ENCODE results near the gene CPA1. TPM values are rescaled to one million over a fixed set of nuclear protein-coding genes. Genes with fewer than 3 reads are reported as not detected.

The CPA1 gene
- total and polyA plus RNA-seq, 8 donors = 12,124 to 50,686 (median 30,306) TPM

DNA sequence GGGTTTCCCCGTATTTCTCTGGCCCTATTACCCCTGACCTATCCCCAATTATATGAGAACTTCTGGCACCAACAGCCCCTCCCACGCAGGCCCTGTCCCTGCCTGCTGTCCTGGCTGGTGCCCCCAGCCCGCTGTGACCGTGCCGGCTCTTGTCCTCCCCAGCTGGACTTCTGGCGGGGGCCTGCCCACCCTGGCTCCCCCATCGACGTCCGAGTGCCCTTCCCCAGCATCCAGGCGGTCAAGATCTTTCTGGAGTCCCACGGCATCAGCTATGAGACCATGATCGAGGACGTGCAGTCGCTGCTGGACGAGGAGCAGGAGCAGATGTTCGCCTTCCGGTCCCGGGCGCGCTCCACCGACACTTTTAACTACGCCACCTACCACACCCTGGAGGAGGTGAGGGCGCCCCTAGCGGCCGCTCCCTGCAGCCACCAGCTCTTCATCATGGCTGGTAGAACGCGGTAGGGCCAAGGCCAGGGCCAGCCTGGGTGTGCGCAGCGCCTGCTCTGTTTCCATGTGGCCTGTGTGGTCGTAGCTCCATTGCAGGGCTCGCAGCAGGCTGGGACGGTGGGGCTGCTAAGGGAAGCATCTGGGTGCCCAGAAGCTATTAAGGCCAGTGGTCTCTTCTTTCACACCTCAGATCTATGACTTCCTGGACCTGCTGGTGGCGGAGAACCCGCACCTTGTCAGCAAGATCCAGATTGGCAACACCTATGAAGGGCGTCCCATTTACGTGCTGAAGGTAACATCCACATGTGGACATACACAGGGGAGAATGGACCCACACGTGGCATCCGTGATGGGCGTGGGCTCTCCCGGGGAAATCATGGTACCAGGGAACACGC, 1.4 kb downstream of the CPA1 start:
- H3K4me1 ChIP-seq = peaks cover 0 to 16% (median 7%) of the 10 kb centered on the region in 3 donors
- FAIRE-seq (no peak), DNase-seq (peak; percentile 74 to 95 (median 90)), ATAC-seq (peak; percentile 19 to 39 (median 34))
- H3K36me3 ChIP-seq = peaks cover 0 to 37% (median 0%) of the 10 kb centered on the region in 3 donors
- peak overlapping the region; percentile 10 to 64 (median 44) for H3K4me3 ChIP-seq
- no peaks in the 10 kb centered on the region for H3K27me3 ChIP-seq
- H3K9me3 ChIP-seq = no peaks in the 10 kb centered on the region
- WGBS, 2 donors = 43 to 47% methylated on average over 39 to 41 of the region's 41 CpGs
- TF ChIP-seq, protein P1, sequence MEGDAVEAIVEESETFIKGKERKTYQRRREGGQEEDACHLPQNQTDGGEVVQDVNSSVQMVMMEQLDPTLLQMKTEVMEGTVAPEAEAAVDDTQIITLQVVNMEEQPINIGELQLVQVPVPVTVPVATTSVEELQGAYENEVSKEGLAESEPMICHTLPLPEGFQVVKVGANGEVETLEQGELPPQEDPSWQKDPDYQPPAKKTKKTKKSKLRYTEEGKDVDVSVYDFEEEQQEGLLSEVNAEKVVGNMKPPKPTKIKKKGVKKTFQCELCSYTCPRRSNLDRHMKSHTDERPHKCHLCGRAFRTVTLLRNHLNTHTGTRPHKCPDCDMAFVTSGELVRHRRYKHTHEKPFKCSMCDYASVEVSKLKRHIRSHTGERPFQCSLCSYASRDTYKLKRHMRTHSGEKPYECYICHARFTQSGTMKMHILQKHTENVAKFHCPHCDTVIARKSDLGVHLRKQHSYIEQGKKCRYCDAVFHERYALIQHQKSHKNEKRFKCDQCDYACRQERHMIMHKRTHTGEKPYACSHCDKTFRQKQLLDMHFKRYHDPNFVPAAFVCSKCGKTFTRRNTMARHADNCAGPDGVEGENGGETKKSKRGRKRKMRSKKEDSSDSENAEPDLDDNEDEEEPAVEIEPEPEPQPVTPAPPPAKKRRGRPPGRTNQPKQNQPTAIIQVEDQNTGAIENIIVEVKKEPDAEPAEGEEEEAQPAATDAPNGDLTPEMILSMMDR (IDR thresholded peaks at IDR 0.05) = peak; percentile 34 to 68 (median 59)
- intact Hi-C loops (cut with DNase I) = loop anchor here in 1 of 3 donors (5.0 kb wide), 1 partner anchor 94 kb away; no protein-coding TSS in a partner anchor
- peak overlapping the region; percentile 91 to 96 (median 96) for H3K27ac ChIP-seq

DNA sequence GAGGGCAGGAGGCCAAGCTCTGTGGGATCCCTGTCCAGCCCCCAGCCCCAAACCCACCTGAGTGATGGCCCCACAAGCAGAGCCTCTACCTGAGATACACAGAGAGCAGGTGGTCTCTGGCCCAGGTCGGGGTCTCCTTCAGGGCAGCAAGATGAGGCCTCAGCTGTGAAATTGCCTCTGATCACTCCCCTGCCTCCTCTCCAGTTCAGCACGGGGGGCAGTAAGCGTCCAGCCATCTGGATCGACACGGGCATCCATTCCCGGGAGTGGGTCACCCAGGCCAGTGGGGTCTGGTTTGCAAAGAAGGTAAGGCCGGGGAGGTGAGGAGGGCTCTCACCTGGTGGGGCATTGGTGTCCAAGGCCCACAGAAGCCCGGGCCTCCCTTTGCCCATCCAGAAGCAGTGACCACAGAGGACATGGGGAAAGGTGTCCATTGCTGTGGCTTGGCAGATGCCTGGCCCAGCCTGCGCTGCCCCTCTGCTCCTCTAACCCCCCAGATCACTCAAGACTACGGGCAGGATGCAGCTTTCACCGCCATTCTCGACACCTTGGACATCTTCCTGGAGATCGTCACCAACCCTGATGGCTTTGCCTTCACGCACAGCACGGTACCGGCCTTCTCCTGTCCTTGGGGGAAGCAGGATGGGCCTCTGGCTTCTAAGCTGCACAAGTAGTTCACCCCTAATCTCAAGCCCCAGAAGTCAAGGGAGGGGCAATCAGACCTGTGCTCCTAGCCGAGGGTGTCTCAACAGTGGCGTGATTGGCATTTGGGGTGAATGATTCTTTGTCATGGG, 3.1 kb downstream of the CPA1 start:
- no peaks in the 10 kb centered on the region for H3K27me3 ChIP-seq
- no peaks in the 10 kb centered on the region for H3K9me3 ChIP-seq
- peak overlapping the region; percentile 91 to 96 (median 96) for H3K27ac ChIP-seq
- H3K4me1 ChIP-seq = peaks cover 0 to 15% (median 7%) of the 10 kb centered on the region in 3 donors
- no peak for ATAC-seq
- intact Hi-C loops (cut with DNase I) = loop anchor here in 1 of 3 donors (5.0 kb wide), 1 partner anchor 96 kb away; no protein-coding TSS in a partner anchor
- WGBS, 2 donors = 39 to 48% methylated on average over 17 to 18 of the region's 18 CpGs
- no peak for FAIRE-seq
- peak in 5 of 6 donors; percentile 27 to 87 (median 61) for DNase-seq
- TF ChIP-seq, protein P1 (IDR thresholded peaks at IDR 0.05) = no peak
- peak overlapping the region in 3 of 4 donors; percentile 35 to 64 (median 54) for H3K4me3 ChIP-seq
- H3K36me3 ChIP-seq = peaks cover 0 to 37% (median 0%) of the 10 kb centered on the region in 3 donors

DNA sequence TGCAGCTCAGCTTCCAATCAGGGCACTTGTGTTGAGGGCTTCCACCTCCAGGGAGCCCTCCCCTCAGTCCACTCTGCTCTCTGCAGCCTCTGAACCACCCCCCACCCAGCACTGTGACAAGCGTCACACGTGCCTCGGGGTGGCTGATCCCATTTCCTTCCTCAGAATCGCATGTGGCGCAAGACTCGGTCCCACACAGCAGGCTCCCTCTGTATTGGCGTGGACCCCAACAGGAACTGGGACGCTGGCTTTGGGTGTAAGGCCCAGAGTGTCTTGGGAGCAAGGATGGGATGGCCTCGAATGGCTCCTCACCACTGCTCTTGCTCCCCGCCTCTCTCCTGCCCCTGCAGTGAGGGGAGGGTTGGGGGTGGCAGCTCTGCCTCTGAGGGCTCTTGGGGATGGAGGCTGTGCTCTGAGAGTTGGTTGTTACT, 4.1 kb downstream of the CPA1 start:
- TF ChIP-seq, protein P1 (IDR thresholded peaks at IDR 0.05) = no peak
- H3K4me3 ChIP-seq = peak overlapping the region in 3 of 4 donors; percentile 35 to 64 (median 54)
- ATAC-seq (no peak), FAIRE-seq (no peak), DNase-seq (peak in 5 of 6 donors; percentile 45 to 81 (median 67))
- intact Hi-C loops (cut with DNase I) = loop anchor here in 1 of 3 donors (5.0 kb wide), 1 partner anchor 97 kb away; no protein-coding TSS in a partner anchor
- H3K9me3 ChIP-seq = no peaks in the 10 kb centered on the region
- peak overlapping the region; percentile 91 to 96 (median 96) for H3K27ac ChIP-seq
- H3K36me3 ChIP-seq = peaks cover 0 to 37% (median 0%) of the 10 kb centered on the region in 3 donors
- H3K4me1 ChIP-seq = peaks cover 0 to 5% (median 0%) of the 10 kb centered on the region in 3 donors
- no peaks in the 10 kb centered on the region for H3K27me3 ChIP-seq
- WGBS, 2 donors = 42 to 50% methylated on average over 10 of the region's 10 CpGs

DNA sequence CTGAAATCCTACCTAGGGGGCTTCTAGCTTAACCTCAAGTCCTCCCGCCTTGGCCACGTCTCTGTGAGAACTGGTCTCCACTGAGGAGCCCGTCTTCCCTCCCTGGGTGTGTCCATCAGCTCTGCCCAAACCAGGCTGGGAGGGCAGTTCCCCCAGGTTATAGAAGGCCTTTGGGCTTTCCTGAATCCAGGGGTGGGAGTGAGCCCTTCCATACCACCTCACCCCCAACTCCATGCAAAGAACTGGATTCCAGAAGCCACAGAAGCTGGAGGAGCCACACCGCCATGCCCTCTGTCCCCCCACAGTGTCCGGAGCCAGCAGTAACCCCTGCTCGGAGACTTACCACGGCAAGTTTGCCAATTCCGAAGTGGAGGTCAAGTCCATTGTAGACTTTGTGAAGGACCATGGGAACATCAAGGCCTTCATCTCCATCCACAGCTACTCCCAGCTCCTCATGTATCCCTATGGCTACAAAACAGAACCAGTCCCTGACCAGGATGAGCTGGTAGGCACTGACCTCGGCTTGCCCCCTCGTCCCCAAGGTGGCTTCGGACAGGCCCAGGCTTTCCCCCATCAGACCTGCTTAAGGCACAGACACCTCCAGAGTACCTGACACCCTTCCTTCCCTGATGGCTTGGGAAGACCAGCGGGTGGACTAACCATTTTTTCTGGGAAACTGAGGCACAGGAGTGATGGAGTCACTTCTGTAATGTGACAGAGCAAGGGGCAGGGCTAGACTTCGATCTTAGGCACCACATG, 4.7 kb downstream of the CPA1 start:
- peak overlapping the region; percentile 91 to 96 (median 96) for H3K27ac ChIP-seq
- no peaks in the 10 kb centered on the region for H3K27me3 ChIP-seq
- H3K9me3 ChIP-seq = no peaks in the 10 kb centered on the region
- intact Hi-C loops (cut with DNase I) = loop anchor here in 1 of 3 donors (5.0 kb wide), 2 partner anchors 98 to 108 kb away; no protein-coding TSS in a partner anchor
- TF ChIP-seq, protein P1 (IDR thresholded peaks at IDR 0.05) = no peak
- ATAC-seq (no peak), DNase-seq (peak in 4 of 6 donors; percentile 59 to 79 (median 60)), FAIRE-seq (no peak)
- 44 to 46% methylated on average over 13 of the region's 13 CpGs for WGBS, 2 donors
- peak overlapping the region in 3 of 4 donors; percentile 35 to 64 (median 54) for H3K4me3 ChIP-seq
- peaks cover 0 to 37% (median 0%) of the 10 kb centered on the region in 3 donors for H3K36me3 ChIP-seq
- H3K4me1 ChIP-seq = no peaks in the 10 kb centered on the region

Data from pancreas (tissue), 10 donors.